PC-9 (cell line): ENCODE measurements around the gene FSIP1. TPM values are rescaled to one million over a fixed set of nuclear protein-coding genes. Genes with fewer than 3 reads are reported as not detected.

ENCODE experiments used
- BruUV-seq: library from RNA; stranded (reverse); fragments of 400-500 nt; replicated peaks from 2 replicates; lab custom pipeline; 2021; lab: Mats Ljungman, UMichigan
- CTCF ChIA-PET: fragments of 300-600 bp; sonication (Branson Sonifier 250); formaldehyde crosslinking; loops from one replicate; lab custom pipeline; 2022; ENCODE audit warnings: antibody characterized with exemption; lab: Charles Lee
- POLR2A ChIA-PET: fragments of 300-600 bp; sonication (Branson Sonifier 250); formaldehyde crosslinking; loops from one replicate; lab custom pipeline; 2022; ENCODE audit warnings: antibody characterized with exemption; ENCODE audit not compliant: unreplicated experiment; lab: Charles Lee
- DNase-seq, 2 experiments: peaks; one replicate each; pipeline versions ENCODE4 v3.0.0 to v3.0.0-alpha.2; 2015 to 2022; ENCODE audit warnings: mixed read lengths in 1 of 2
- H2AFZ ChIP-seq: fragments of 200-600 bp; sonication (generic); 2 replicates; pipeline ENCODE4 v1.8.1; 2017; ENCODE audit warnings: antibody characterized with exemption
- H3F3A ChIP-seq: fragments of 200-600 bp; sonication (generic); 2 replicates; pipeline ENCODE4 v1.8.1; 2017; ENCODE audit warnings: antibody characterized with exemption, mild to moderate bottlenecking, low read depth; ENCODE audit not compliant: insufficient read depth
- H3K27ac ChIP-seq: fragments of 200-600 bp; sonication (generic); 2 replicates; pipeline ENCODE4 v1.6.1; 2016; ENCODE audit warnings: mixed run types
- H3K27me3 ChIP-seq: fragments of 200-600 bp; sonication (generic); 2 replicates; pipeline ENCODE4 v1.6.1; 2016; ENCODE audit warnings: low read depth, mixed run types; ENCODE audit not compliant: insufficient read depth
- H3K36me3 ChIP-seq: fragments of 200-600 bp; sonication (generic); 2 replicates; pipeline ENCODE4 v1.6.1; 2016; ENCODE audit warnings: low read depth, mixed run types
- H3K4me1 ChIP-seq: fragments of 200-600 bp; sonication (generic); replicated peaks from 2 replicates; pipeline ENCODE4 v1.6.1; 2016; ENCODE audit warnings: mixed run types; ENCODE audit not compliant: insufficient read depth
- H3K4me2 ChIP-seq: fragments of 200-600 bp; sonication (generic); 2 replicates; pipeline ENCODE4 v1.6.1; 2017; ENCODE audit warnings: mixed run types
- H3K4me3 ChIP-seq: fragments of 200-600 bp; sonication (generic); 2 replicates; pipeline ENCODE4 v1.6.1; 2016; ENCODE audit warnings: mixed run types
- H3K79me2 ChIP-seq: fragments of 200-600 bp; sonication (generic); 2 replicates; pipeline ENCODE4 v1.6.1; 2017; ENCODE audit warnings: low read depth, mixed run types
- H3K9me2 ChIP-seq: fragments of 200-600 bp; sonication (generic); 2 replicates; pipeline ENCODE4 v1.8.1; 2017; ENCODE audit warnings: mild to moderate bottlenecking; ENCODE audit not compliant: insufficient read depth
- H3K9me3 ChIP-seq: fragments of 200-600 bp; sonication (generic); 2 replicates; pipeline ENCODE4 v1.8.1; 2016; ENCODE audit warnings: low read depth; ENCODE audit not compliant: insufficient read depth
- H4K20me1 ChIP-seq: fragments of 200-600 bp; sonication (generic); 2 replicates; pipeline ENCODE4 v1.8.1; 2017; ENCODE audit not compliant: insufficient read depth
- CTCF ChIP-seq: fragments of 200-600 bp; sonication (generic); conservative IDR thresholded peaks from 2 replicates; pipeline ENCODE4 v1.6.1; 2017; ENCODE audit warnings: mixed run types, antibody characterized with exemption, mild to moderate bottlenecking, moderate library complexity
- EZH2 ChIP-seq: fragments of 200-600 bp; sonication (generic); IDR thresholded peaks from 2 replicates; pipeline ENCODE4 v1.8.0; 2017; ENCODE audit warnings: antibody characterized with exemption, low read depth
- intact Hi-C: fragments of 100-400 bp; cut with micrococcal nuclease; formaldehyde crosslinking; loops from one replicate; pipeline ENCODE4 v1.10.0; 2022; ENCODE audit not compliant: unreplicated experiment
- total RNA-seq: library from RNA; stranded (reverse); gene quantifications from 2 replicates; pipeline ENCODE4 v1.2.3, GENCODE V29; 2021

FSIP1 gene
- total RNA-seq, 1 experiment from 2014 or later = 1.2 TPM

DNA sequence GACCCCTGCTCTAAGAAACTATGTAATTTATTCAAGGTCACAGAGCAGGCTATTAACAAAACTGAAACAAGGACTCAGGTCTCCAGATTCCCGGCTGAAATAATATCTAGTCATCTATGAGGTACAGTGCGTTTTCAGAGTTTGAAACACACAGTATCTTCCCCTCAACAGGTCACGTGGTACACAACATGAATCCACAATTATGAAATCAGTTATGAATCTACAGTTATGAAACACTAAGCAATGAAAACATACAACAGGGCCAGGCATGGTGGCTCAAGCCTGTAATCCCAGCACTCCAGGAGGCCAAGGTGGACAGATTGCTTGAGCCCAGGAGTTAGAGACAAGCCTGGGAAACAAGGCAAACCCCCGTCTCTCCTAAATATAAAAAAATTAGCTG is 72.7 kb downstream of the FSIP1 start:
- POLR2A ChIA-PET = no interaction called here
- H3K27ac ChIP-seq = no peak overlapping the region
- no peak for DNase-seq
- H3K9me2 ChIP-seq = no peaks in the 10 kb centered on the region
- H3K4me1 ChIP-seq = no peaks in the 10 kb centered on the region
- CTCF ChIA-PET = no interaction called here
- BruUV-seq = no TSS peak
- no peaks in the 10 kb centered on the region for H3K27me3 ChIP-seq
- H3F3A ChIP-seq = no peaks in the 10 kb centered on the region
- no peak overlapping the region for H2AFZ ChIP-seq
- no peaks in the 10 kb centered on the region for H3K79me2 ChIP-seq
- no peak overlapping the region for H3K4me3 ChIP-seq
- TF ChIP-seq CTCF (no peak), EZH2 (no peak)
- no peak overlapping the region for H3K4me2 ChIP-seq
- no peaks in the 10 kb centered on the region for H4K20me1 ChIP-seq
- intact Hi-C loops = no loop called here
- H3K36me3 ChIP-seq = no peaks in the 10 kb centered on the region
- no peaks in the 10 kb centered on the region for H3K9me3 ChIP-seq

GRCh38 chr15:39706206-39706605 is 76.4 kb downstream of the FSIP1 start:
- BruUV-seq = no TSS peak
- H3K4me1 ChIP-seq = no peaks in the 10 kb centered on the region
- TF ChIP-seq EZH2 (no peak), CTCF (no peak)
- no peaks in the 10 kb centered on the region for H3K9me2 ChIP-seq
- no peaks in the 10 kb centered on the region for H3K9me3 ChIP-seq
- no peaks in the 10 kb centered on the region for H3K36me3 ChIP-seq
- no peak for DNase-seq
- no peaks in the 10 kb centered on the region for H3F3A ChIP-seq
- no peaks in the 10 kb centered on the region for H3K79me2 ChIP-seq
- H3K4me3 ChIP-seq = no peak overlapping the region
- H3K27me3 ChIP-seq = no peaks in the 10 kb centered on the region
- H4K20me1 ChIP-seq = no peaks in the 10 kb centered on the region
- intact Hi-C loops = no loop called here
- no peak overlapping the region for H3K4me2 ChIP-seq
- ChIA-PET CTCF (no interaction called here), POLR2A (no interaction called here)
- H2AFZ ChIP-seq = no peak overlapping the region
- no peak overlapping the region for H3K27ac ChIP-seq

GRCh38 chr15:39704689-39705088 is 78.0 kb downstream of the FSIP1 start:
- POLR2A ChIA-PET = interaction anchor here (0.6 to 0.8 kb wide), 3 partner anchors 114 to 307 kb away, joined by 4 to 11 read pairs (median 8); no protein-coding TSS in a partner anchor
- Histone ChIP-seq H3K79me2 (no peaks in the 10 kb centered on the region), H3K27me3 (no peaks in the 10 kb centered on the region), H2AFZ (no peak overlapping the region), H3K27ac (no peak overlapping the region), H3K4me1 (no peaks in the 10 kb centered on the region), H3K36me3 (no peaks in the 10 kb centered on the region), H3K4me3 (no peak overlapping the region), H3K4me2 (no peak overlapping the region), H3K9me2 (no peaks in the 10 kb centered on the region), H3F3A (no peaks in the 10 kb centered on the region), H3K9me3 (no peaks in the 10 kb centered on the region), H4K20me1 (no peaks in the 10 kb centered on the region)
- no TSS peak for BruUV-seq
- CTCF ChIA-PET = no interaction called here
- no peak for DNase-seq
- TF ChIP-seq CTCF = no peak
- TF ChIP-seq EZH2 = no peak
- intact Hi-C loops = no loop called here
